Measurements from ENCODE around the gene DOCK1. TPM values are rescaled to one million over a fixed set of nuclear protein-coding genes. Genes with fewer than 3 reads are reported as not detected.
A peak's percentile ranks its signal among the peaks of the same experiment; 100 is the strongest.

The DOCK1 gene
- total RNA-seq, 1 donor from 2014 or later = 52.7 TPM

DNA sequence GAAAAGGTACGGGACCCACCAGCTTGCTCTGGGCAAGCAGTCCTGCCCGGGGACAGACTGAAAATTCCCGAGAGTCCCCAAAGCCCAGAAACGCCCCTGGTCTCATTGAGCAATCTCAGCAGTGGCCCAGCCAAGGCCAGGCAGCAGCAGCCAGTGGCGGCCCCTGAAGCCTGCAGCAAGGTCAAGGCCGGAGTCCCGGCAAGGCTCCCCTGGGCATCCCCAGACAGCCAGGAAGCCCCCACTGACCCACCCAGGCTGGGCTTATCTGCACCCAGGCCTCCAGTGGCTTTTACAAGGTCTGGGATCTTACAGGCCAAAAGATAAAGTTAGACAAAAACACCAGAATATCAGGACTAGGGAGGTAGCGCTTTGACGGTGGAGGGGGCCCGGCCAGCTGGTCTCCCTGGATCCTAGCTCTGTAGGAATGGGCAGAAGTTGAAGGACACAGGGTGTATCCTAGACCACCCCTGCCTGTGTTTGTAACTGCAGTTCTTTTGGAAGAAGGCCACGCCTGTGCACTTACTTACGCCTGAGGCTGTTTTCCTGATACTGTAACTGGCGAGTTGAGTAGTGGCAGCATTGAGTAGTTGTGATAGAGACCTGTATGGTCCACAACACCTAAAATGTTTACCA is 513.4 kb downstream of the DOCK1 start:
- H3K9me3 ChIP-seq (ENCODE audit: control insufficient read depth in 3 of 3, low read length in 3 of 3) = no peaks in the 10 kb centered on the region
- H3K9ac ChIP-seq (ENCODE audit: low read depth in 1 of 3, low read length in 3 of 3) = no peak overlapping the region
- no peak overlapping the region for H3K27ac ChIP-seq (ENCODE audit: low read depth, low read length)
- H3K4me1 ChIP-seq (ENCODE audit: control insufficient read depth in 3 of 3, insufficient read depth in 3 of 3, low read length in 3 of 3) = no peaks in the 10 kb centered on the region
- H3K36me3 ChIP-seq (ENCODE audit: control insufficient read depth in 3 of 3, insufficient read depth in 3 of 3, low read length in 3 of 3) = peaks cover 0 to 19% (median 15%) of the 10 kb centered on the region in 3 donors
- no peak overlapping the region for H3K4me3 ChIP-seq (ENCODE audit: low read length in 3 of 3)
- H3K27me3 ChIP-seq (ENCODE audit: control insufficient read depth in 3 of 3, insufficient read depth in 3 of 3, low read length in 3 of 3) = no peaks in the 10 kb centered on the region

- Histone ChIP-seq H3K27me3 (ENCODE audit: control insufficient read depth in 3 of 3, insufficient read depth in 3 of 3, low read length in 3 of 3) (no peaks in the 10 kb centered on the region), H3K9me3 (ENCODE audit: control insufficient read depth in 3 of 3, low read length in 3 of 3) (no peaks in the 10 kb centered on the region), H3K36me3 (ENCODE audit: control insufficient read depth in 3 of 3, insufficient read depth in 3 of 3, low read length in 3 of 3) (peaks cover 0 to 17% (median 12%) of the 10 kb centered on the region in 3 donors), H3K4me3 (ENCODE audit: low read length in 3 of 3) (no peak overlapping the region), H3K27ac (ENCODE audit: low read depth, low read length) (no peak overlapping the region), H3K4me1 (ENCODE audit: control insufficient read depth in 3 of 3, insufficient read depth in 3 of 3, low read length in 3 of 3) (peaks cover 0 to 5% (median 2%) of the 10 kb centered on the region in 3 donors), H3K9ac (ENCODE audit: low read depth in 1 of 3, low read length in 3 of 3) (no peak overlapping the region)
These were observed 515.0 kb downstream of the DOCK1 start for GRCh38 chr10:127420138-127420684.

GRCh38 chr10:127423218-127423915 is 518.1 kb downstream of the DOCK1 start:
- H3K36me3 ChIP-seq (ENCODE audit: control insufficient read depth in 3 of 3, insufficient read depth in 3 of 3, low read length in 3 of 3) = peaks cover 0 to 33% (median 24%) of the 10 kb centered on the region in 3 donors
- H3K27me3 ChIP-seq (ENCODE audit: control insufficient read depth in 3 of 3, insufficient read depth in 3 of 3, low read length in 3 of 3) = no peaks in the 10 kb centered on the region
- peaks cover 0 to 6% (median 2%) of the 10 kb centered on the region in 3 donors for H3K4me1 ChIP-seq (ENCODE audit: control insufficient read depth in 3 of 3, insufficient read depth in 3 of 3, low read length in 3 of 3)
- H3K27ac ChIP-seq (ENCODE audit: low read depth, low read length) = no peak overlapping the region
- H3K9ac ChIP-seq (ENCODE audit: low read depth in 1 of 3, low read length in 3 of 3) = no peak overlapping the region
- no peaks in the 10 kb centered on the region for H3K9me3 ChIP-seq (ENCODE audit: control insufficient read depth in 3 of 3, low read length in 3 of 3)
- H3K4me3 ChIP-seq (ENCODE audit: low read length in 3 of 3) = no peak overlapping the region

DNA sequence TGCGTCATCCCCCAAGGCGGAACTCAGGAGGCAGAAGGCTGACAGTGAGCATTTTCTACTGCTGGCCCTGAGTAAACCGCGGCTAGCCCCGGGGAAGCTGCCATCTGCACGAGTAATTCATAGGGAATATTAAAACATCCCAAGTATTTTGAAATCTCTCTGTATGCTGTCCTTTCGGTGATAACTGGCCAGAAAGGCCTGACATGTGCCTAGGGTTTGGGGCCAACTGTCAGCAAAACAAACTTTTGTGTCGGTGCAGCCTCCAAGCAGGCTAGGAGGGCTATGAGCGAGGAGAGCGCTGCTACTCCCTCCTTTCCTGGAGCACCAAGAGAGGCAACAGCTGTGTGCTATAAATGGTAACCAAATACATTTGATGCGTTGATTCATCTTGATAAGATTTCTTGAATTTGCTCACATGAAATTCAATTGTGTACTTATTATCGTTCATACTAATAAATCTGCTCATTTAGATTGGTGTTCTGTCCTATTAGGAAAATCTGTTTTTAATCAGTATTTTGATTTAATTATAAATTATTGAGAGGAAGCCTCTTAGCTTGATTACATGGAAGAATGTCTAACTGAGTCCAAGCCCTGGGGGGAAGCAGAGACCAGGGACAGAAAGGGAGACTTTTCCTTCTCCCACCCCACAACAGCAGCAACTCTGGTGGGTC is 519.5 kb downstream of the DOCK1 start:
- Histone ChIP-seq H3K27ac (ENCODE audit: low read depth, low read length) (no peak overlapping the region), H3K4me1 (ENCODE audit: control insufficient read depth in 3 of 3, insufficient read depth in 3 of 3, low read length in 3 of 3) (peaks cover 0 to 6% (median 2%) of the 10 kb centered on the region in 3 donors), H3K27me3 (ENCODE audit: control insufficient read depth in 3 of 3, insufficient read depth in 3 of 3, low read length in 3 of 3) (no peaks in the 10 kb centered on the region), H3K36me3 (ENCODE audit: control insufficient read depth in 3 of 3, insufficient read depth in 3 of 3, low read length in 3 of 3) (peaks cover 0 to 28% (median 12%) of the 10 kb centered on the region in 3 donors), H3K4me3 (ENCODE audit: low read length in 3 of 3) (peak overlapping the region in 1 of 3 donors; percentile 19), H3K9ac (ENCODE audit: low read depth in 1 of 3, low read length in 3 of 3) (no peak overlapping the region), H3K9me3 (ENCODE audit: control insufficient read depth in 3 of 3, low read length in 3 of 3) (no peaks in the 10 kb centered on the region)

DNA sequence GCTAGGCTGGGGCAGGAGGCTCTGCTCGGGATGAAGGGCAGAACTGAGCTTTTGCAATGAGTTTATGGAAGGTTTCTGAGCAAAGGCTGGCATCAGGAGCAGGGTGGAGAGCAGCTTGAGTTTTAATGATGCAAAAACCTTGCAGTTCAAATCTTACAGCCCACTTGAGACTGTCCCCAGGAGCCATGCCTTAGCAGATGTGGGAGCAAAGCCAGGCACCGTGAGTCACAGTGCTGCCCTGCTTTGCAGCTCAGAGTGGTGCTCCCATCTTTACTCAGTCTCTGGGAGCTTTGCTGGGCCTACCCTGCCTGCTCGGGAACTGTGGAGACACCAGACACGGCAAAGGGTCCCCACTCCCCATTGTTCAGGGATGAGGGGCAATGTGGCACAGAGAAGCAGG is 521.5 kb downstream of the DOCK1 start:
- H3K36me3 ChIP-seq (ENCODE audit: control insufficient read depth in 3 of 3, insufficient read depth in 3 of 3, low read length in 3 of 3) = peaks cover 0 to 23% (median 15%) of the 10 kb centered on the region in 3 donors
- H3K9me3 ChIP-seq (ENCODE audit: control insufficient read depth in 3 of 3, low read length in 3 of 3) = no peaks in the 10 kb centered on the region
- H3K4me1 ChIP-seq (ENCODE audit: control insufficient read depth in 3 of 3, insufficient read depth in 3 of 3, low read length in 3 of 3) = peaks cover 0 to 6% (median 2%) of the 10 kb centered on the region in 3 donors

GRCh38 chr10:127427926-127428325 is 522.7 kb downstream of the DOCK1 start:
- Histone ChIP-seq H3K27ac (ENCODE audit: low read depth, low read length) (no peak overlapping the region), H3K27me3 (ENCODE audit: control insufficient read depth in 3 of 3, insufficient read depth in 3 of 3, low read length in 3 of 3) (no peaks in the 10 kb centered on the region), H3K4me1 (ENCODE audit: control insufficient read depth in 3 of 3, insufficient read depth in 3 of 3, low read length in 3 of 3) (peaks cover 0 to 6% (median 2%) of the 10 kb centered on the region in 3 donors), H3K4me3 (ENCODE audit: low read length in 3 of 3) (no peak overlapping the region), H3K36me3 (ENCODE audit: control insufficient read depth in 3 of 3, insufficient read depth in 3 of 3, low read length in 3 of 3) (peaks cover 0 to 23% (median 15%) of the 10 kb centered on the region in 3 donors), H3K9me3 (ENCODE audit: control insufficient read depth in 3 of 3, low read length in 3 of 3) (no peaks in the 10 kb centered on the region), H3K9ac (ENCODE audit: low read depth in 1 of 3, low read length in 3 of 3) (no peak overlapping the region)

More for the DNA sequence above, 521.5 kb downstream of the DOCK1 start:
- H3K27ac ChIP-seq (ENCODE audit: low read depth, low read length) = no peak overlapping the region
- no peaks in the 10 kb centered on the region for H3K27me3 ChIP-seq (ENCODE audit: control insufficient read depth in 3 of 3, insufficient read depth in 3 of 3, low read length in 3 of 3)
- no peak overlapping the region for H3K4me3 ChIP-seq (ENCODE audit: low read length in 3 of 3)
- no peak overlapping the region for H3K9ac ChIP-seq (ENCODE audit: low read depth in 1 of 3, low read length in 3 of 3)

DNA sequence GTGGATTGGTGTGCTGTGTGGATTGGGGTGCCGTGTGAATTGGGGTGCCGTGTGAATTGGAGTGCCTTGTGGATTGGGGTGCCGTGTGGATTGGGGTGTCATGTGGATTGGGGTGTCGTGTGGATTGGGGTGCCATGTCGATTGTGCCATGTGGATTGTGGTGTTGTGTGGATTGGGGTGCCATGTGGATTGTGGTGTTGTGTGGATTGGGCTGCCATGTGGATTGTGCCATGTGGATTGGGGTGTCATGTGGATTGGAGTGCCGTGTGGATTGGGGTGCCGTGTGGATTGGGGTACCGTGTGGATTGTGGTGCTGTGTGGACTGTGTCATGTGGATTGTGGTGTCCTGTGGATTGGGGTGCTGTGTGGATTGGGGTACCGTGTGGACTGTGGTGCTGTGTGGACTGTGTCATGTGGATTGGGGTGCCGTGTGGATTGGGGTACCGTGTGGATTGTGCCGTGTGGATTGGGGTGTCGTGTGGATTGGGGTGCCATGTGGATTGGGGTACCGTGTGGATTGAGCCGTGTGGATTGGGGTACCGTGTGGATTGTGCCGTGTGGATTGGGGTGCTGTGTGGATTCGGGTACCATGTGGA is 523.3 kb downstream of the DOCK1 start:
- Histone ChIP-seq H3K4me1 (ENCODE audit: control insufficient read depth in 3 of 3, insufficient read depth in 3 of 3, low read length in 3 of 3) (peaks cover 0 to 6% (median 2%) of the 10 kb centered on the region in 3 donors), H3K9me3 (ENCODE audit: control insufficient read depth in 3 of 3, low read length in 3 of 3) (no peaks in the 10 kb centered on the region), H3K27ac (ENCODE audit: low read depth, low read length) (no peak overlapping the region), H3K4me3 (ENCODE audit: low read length in 3 of 3) (no peak overlapping the region), H3K27me3 (ENCODE audit: control insufficient read depth in 3 of 3, insufficient read depth in 3 of 3, low read length in 3 of 3) (no peaks in the 10 kb centered on the region), H3K9ac (ENCODE audit: low read depth in 1 of 3, low read length in 3 of 3) (no peak overlapping the region), H3K36me3 (ENCODE audit: control insufficient read depth in 3 of 3, insufficient read depth in 3 of 3, low read length in 3 of 3) (peaks cover 0 to 19% (median 15%) of the 10 kb centered on the region in 3 donors)

- Histone ChIP-seq H3K27ac (ENCODE audit: low read depth, low read length) (no peak overlapping the region), H3K9ac (ENCODE audit: low read depth in 1 of 3, low read length in 3 of 3) (no peak overlapping the region), H3K4me3 (ENCODE audit: low read length in 3 of 3) (no peak overlapping the region), H3K36me3 (ENCODE audit: control insufficient read depth in 3 of 3, insufficient read depth in 3 of 3, low read length in 3 of 3) (peaks cover 0 to 19% (median 15%) of the 10 kb centered on the region in 3 donors), H3K9me3 (ENCODE audit: control insufficient read depth in 3 of 3, low read length in 3 of 3) (no peaks in the 10 kb centered on the region), H3K4me1 (ENCODE audit: control insufficient read depth in 3 of 3, insufficient read depth in 3 of 3, low read length in 3 of 3) (peaks cover 0 to 4% (median 0%) of the 10 kb centered on the region in 3 donors), H3K27me3 (ENCODE audit: control insufficient read depth in 3 of 3, insufficient read depth in 3 of 3, low read length in 3 of 3) (no peaks in the 10 kb centered on the region)
These were observed 524.5 kb downstream of the DOCK1 start for GRCh38 chr10:127429601-127430312.

DNA sequence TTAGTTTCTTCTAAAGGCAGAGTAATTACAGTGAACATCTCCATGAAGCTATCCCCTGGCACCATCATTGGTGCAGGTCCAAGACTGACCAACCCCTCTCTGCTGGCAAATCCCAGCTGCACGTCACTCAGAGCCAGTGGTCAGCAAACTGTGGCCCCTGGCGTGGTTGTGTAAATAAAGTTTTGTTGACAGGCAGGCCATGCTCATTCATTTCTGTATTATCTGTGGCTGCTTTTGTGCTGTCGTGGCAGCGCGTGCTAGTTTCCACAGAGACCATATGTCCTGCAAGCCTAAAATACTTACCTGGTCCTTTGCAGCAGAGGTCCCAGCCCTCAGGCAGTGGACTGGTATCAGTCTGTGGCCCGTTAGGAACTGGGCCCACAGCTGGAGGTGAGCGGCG is 526.3 kb downstream of the DOCK1 start:
- H3K36me3 ChIP-seq (ENCODE audit: control insufficient read depth in 3 of 3, insufficient read depth in 3 of 3, low read length in 3 of 3) = peaks cover 0 to 16% (median 11%) of the 10 kb centered on the region in 3 donors

More for the DNA sequence above, 526.3 kb downstream of the DOCK1 start:
- H3K27me3 ChIP-seq (ENCODE audit: control insufficient read depth in 3 of 3, insufficient read depth in 3 of 3, low read length in 3 of 3) = no peaks in the 10 kb centered on the region
- no peak overlapping the region for H3K27ac ChIP-seq (ENCODE audit: low read depth, low read length)
- H3K4me1 ChIP-seq (ENCODE audit: control insufficient read depth in 3 of 3, insufficient read depth in 3 of 3, low read length in 3 of 3) = no peaks in the 10 kb centered on the region
- no peak overlapping the region for H3K4me3 ChIP-seq (ENCODE audit: low read length in 3 of 3)
- no peak overlapping the region for H3K9ac ChIP-seq (ENCODE audit: low read depth in 1 of 3, low read length in 3 of 3)
- no peaks in the 10 kb centered on the region for H3K9me3 ChIP-seq (ENCODE audit: control insufficient read depth in 3 of 3, low read length in 3 of 3)
